Gastroesophageal sphincter (tissue), 3 donors: ENCODE data around the gene ZNRF3.

Source experiments
- CTCF ChIP-seq, 4 experiments: fragments of 200-600 bp in 2 of 4; fragments of 450-650 bp in 2 of 4; sonication (generic) in 1 of 4; IDR thresholded peaks; one replicate each; pipeline ENCODE4 v1.5.1; 2017 to 2019; ENCODE audit warnings: antibody characterized with exemption in 4 of 4, mild to moderate bottlenecking in 2 of 4, moderate library complexity in 2 of 4
- EP300 ChIP-seq: sonication (generic); formaldehyde crosslinking; IDR thresholded peaks from one replicate; pipeline ENCODE4 v1.6.1; 2017; ENCODE audit warnings: antibody characterized with exemption, mild to moderate bottlenecking

- TF ChIP-seq EP300: no peak
- no peak for TF ChIP-seq CTCF (IDR thresholded peaks at IDR 0.05)
These were observed 94.8 kb downstream of the ZNRF3 start for GRCh38 chr22:28978158-28978557.
